ENCODE measurements around the gene RAPGEF3.

The RAPGEF3 gene

GRCh38 chr12:47736216-47736615, 22.5 kb downstream of the RAPGEF3 start:
- TF ChIP-seq MYC (IDR thresholded peaks at IDR 0.05; ENCODE audit: low read depth, low read length): no peak
- no peak for TF ChIP-seq MAX (IDR thresholded peaks at IDR 0.05; ENCODE audit: low read depth, low read length)
- TF ChIP-seq CTCF (IDR thresholded peaks at IDR 0.05; ENCODE audit: low read depth, low read length): no peak
- no peak for TF ChIP-seq POLR2A (IDR thresholded peaks at IDR 0.05; ENCODE audit: extremely low read depth, insufficient read length)
- DNase-seq (ENCODE audit: low read depth): no peak
- no peak overlapping the region for H3K4me3 ChIP-seq (ENCODE audit: low read depth, low read length)

GRCh38 chr12:47735649-47736048, 23.0 kb downstream of the RAPGEF3 start:
- DNase-seq (ENCODE audit: low read depth): no peak
- H3K4me3 ChIP-seq (ENCODE audit: low read depth, low read length): no peak overlapping the region
- TF ChIP-seq MYC (IDR thresholded peaks at IDR 0.05; ENCODE audit: low read depth, low read length) (no peak), MAX (IDR thresholded peaks at IDR 0.05; ENCODE audit: low read depth, low read length) (no peak)

GRCh38 chr12:47734725-47735480, 23.8 kb downstream of the RAPGEF3 start:
- TF ChIP-seq CTCF (IDR thresholded peaks at IDR 0.05; ENCODE audit: low read depth, low read length) (no peak), MAX (IDR thresholded peaks at IDR 0.05; ENCODE audit: low read depth, low read length) (no peak), POLR2A (IDR thresholded peaks at IDR 0.05; ENCODE audit: extremely low read depth, insufficient read length) (no peak), MYC (IDR thresholded peaks at IDR 0.05; ENCODE audit: low read depth, low read length) (no peak)
- no peak overlapping the region for H3K4me3 ChIP-seq (ENCODE audit: low read depth, low read length)
- DNase-seq (ENCODE audit: low read depth): no peak

- H3K4me3 ChIP-seq (ENCODE audit: low read depth, low read length): no peak overlapping the region
- DNase-seq (ENCODE audit: low read depth): no peak
- TF ChIP-seq MAX (IDR thresholded peaks at IDR 0.05; ENCODE audit: low read depth, low read length) (no peak), MYC (IDR thresholded peaks at IDR 0.05; ENCODE audit: low read depth, low read length) (no peak), CTCF (IDR thresholded peaks at IDR 0.05; ENCODE audit: low read depth, low read length) (no peak), POLR2A (IDR thresholded peaks at IDR 0.05; ENCODE audit: extremely low read depth, insufficient read length) (no peak)
Observed at GRCh38 chr12:47733142-47733541, 25.5 kb downstream of the RAPGEF3 start.

GRCh38 chr12:47732504-47732903, 26.2 kb downstream of the RAPGEF3 start:
- H3K4me3 ChIP-seq (ENCODE audit: low read depth, low read length): no peak overlapping the region
- TF ChIP-seq MAX (IDR thresholded peaks at IDR 0.05; ENCODE audit: low read depth, low read length) (no peak), POLR2A (IDR thresholded peaks at IDR 0.05; ENCODE audit: extremely low read depth, insufficient read length) (no peak), CTCF (IDR thresholded peaks at IDR 0.05; ENCODE audit: low read depth, low read length) (no peak), MYC (IDR thresholded peaks at IDR 0.05; ENCODE audit: low read depth, low read length) (no peak)
- no peak for DNase-seq (ENCODE audit: low read depth)

GRCh38 chr12:47731723-47732122, 27.0 kb downstream of the RAPGEF3 start:
- no peak overlapping the region for H3K4me3 ChIP-seq (ENCODE audit: low read depth, low read length)
- DNase-seq (ENCODE audit: low read depth): no peak
- TF ChIP-seq MAX (IDR thresholded peaks at IDR 0.05; ENCODE audit: low read depth, low read length): no peak
- TF ChIP-seq CTCF (IDR thresholded peaks at IDR 0.05; ENCODE audit: low read depth, low read length): no peak
- no peak for TF ChIP-seq MYC (IDR thresholded peaks at IDR 0.05; ENCODE audit: low read depth, low read length)
- TF ChIP-seq POLR2A (IDR thresholded peaks at IDR 0.05; ENCODE audit: extremely low read depth, insufficient read length): no peak
